HCT116 (cell line): Measurements from ENCODE around the gene DGKE. TPM values are rescaled to one million over a fixed set of nuclear protein-coding genes. Genes with fewer than 3 reads are reported as not detected.

Experiments used
- ATAC-seq: fragments of 200-7000 bp; cut with Tn5 transposase; 2 replicates; pipeline ENCODE4 v1.9.1; 2020; ENCODE audit warnings: mild to moderate bottlenecking, moderate library complexity
- BruUV-seq: library from RNA; stranded (reverse); fragments of 400-500 nt; replicated peaks from 2 replicates; lab custom pipeline; 2021; lab: Mats Ljungman, UMichigan
- CTCF ChIA-PET: fragments of 300-600 bp; sonication (Branson Sonifier 250); formaldehyde crosslinking; loops from one replicate; lab custom pipeline; 2021; ENCODE audit warnings: antibody characterized with exemption; lab: Charles Lee
- POLR2A ChIA-PET: fragments of 300-600, 350-600 bp; sonication (Branson Sonifier 250); formaldehyde crosslinking; loops from one replicate; lab custom pipeline; 2021; ENCODE audit warnings: antibody characterized with exemption; lab: Charles Lee
- RAD21 ChIA-PET, 2 experiments: fragments of 300-600 bp; sonication (Branson Sonifier 250); formaldehyde crosslinking; loops; one replicate each; lab custom pipeline; 2023; ENCODE audit warnings: low total read pairs in 2 of 2; ENCODE audit not compliant: uncharacterized antibody in 2 of 2, unreplicated experiment in 2 of 2, low non-redundant PET in 1 of 2; lab: Charles Lee
- DNase-seq: peaks from one replicate; pipeline ENCODE4 v3.0.0-alpha.2; 2010; ENCODE audit warnings: low read depth, low spot score
- H2AFZ ChIP-seq: fragments of 200-600 bp; shearing (Covaris generic), sonication (generic); 2 replicates; pipeline ENCODE4 v1.6.1; 2017; ENCODE audit warnings: low read depth, mixed run types, mixed read lengths, antibody characterized with exemption, low read length; ENCODE audit not compliant: poor library complexity, severe bottlenecking
- H3K27ac ChIP-seq: 2 replicates; pipeline ENCODE4 v1.5.1; 2012; ENCODE audit warnings: low read depth, low read length
- H3K27me3 ChIP-seq: fragments of 200-600 bp; sonication (generic); 2 replicates; pipeline ENCODE4 v1.6.1; 2016; ENCODE audit warnings: mixed run types, low read length, mixed read lengths; ENCODE audit not compliant: insufficient read depth
- H3K36me3 ChIP-seq, 2 experiments: fragments of 200-500 bp in 1 of 2; fragments of 200-600 bp in 1 of 2; sonication (Bioruptor generic) in 1 of 2; sonication (generic) in 1 of 2; 2 replicates each; pipeline versions ENCODE4 v1.5.1 to v1.6.1; 2014 to 2016; ENCODE audit warnings: low read length in 2 of 2, inconsistent platforms in 1 of 2, mixed read lengths in 1 of 2, mixed run types in 1 of 2; ENCODE audit not compliant: insufficient read depth in 2 of 2, control insufficient read depth in 1 of 2
- H3K4me1 ChIP-seq, 2 experiments: fragments of 200-600 bp in 1 of 2; sonication (generic) in 1 of 2; 2 replicates each; pipeline versions ENCODE4 v1.5.1 to v1.6.1; 2012 to 2017; ENCODE audit warnings: low read length in 2 of 2, inconsistent platforms in 1 of 2, mild to moderate bottlenecking in 1 of 2, mixed read lengths in 1 of 2, mixed run types in 1 of 2, moderate library complexity in 1 of 2; ENCODE audit not compliant: insufficient read depth in 2 of 2, control insufficient read depth in 1 of 2
- H3K4me2 ChIP-seq: fragments of 200-600 bp; sonication (generic); 2 replicates; pipeline ENCODE4 v1.6.1; 2017; ENCODE audit warnings: mixed run types, low read length, mixed read lengths
- H3K4me3 ChIP-seq, 2 experiments: fragments of 200-600 bp in 1 of 2; sonication (generic) in 1 of 2; replicated peaks in 1 of 2; 2 replicates each; pipeline ENCODE4 v1.5.1; 2011 to 2016; ENCODE audit warnings: low read length in 2 of 2, control low read depth in 1 of 2, low read depth in 1 of 2, mild to moderate bottlenecking in 1 of 2, mixed read lengths in 1 of 2, mixed run types in 1 of 2
- H3K79me2 ChIP-seq: fragments of 200-600 bp; sonication (generic); 2 replicates; pipeline ENCODE4 v1.6.1; 2017; ENCODE audit warnings: mild to moderate bottlenecking, mixed run types, low read length, moderate library complexity, mixed read lengths; ENCODE audit not compliant: insufficient read depth
- H3K9ac ChIP-seq: fragments of 200-600 bp; sonication (generic); 2 replicates; pipeline ENCODE4 v1.6.1; 2016; ENCODE audit warnings: low read length, mixed read lengths
- H3K9me2 ChIP-seq: fragments of 200-600 bp; sonication (generic), shearing (Covaris generic); 2 replicates; pipeline ENCODE4 v1.6.1; 2017; ENCODE audit warnings: mixed run types, mild to moderate bottlenecking, moderate library complexity; ENCODE audit not compliant: insufficient read depth
- H3K9me3 ChIP-seq, 2 experiments: fragments of 200-500 bp in 1 of 2; fragments of 200-600 bp in 1 of 2; sonication (Bioruptor generic) in 1 of 2; sonication (generic) in 1 of 2; 2 replicates each; pipeline ENCODE4 v1.6.1; 2014 to 2017; ENCODE audit warnings: low read length in 2 of 2, mixed read lengths in 2 of 2, inconsistent platforms in 1 of 2, low read depth in 1 of 2, mild to moderate bottlenecking in 1 of 2, mixed run types in 1 of 2, moderate library complexity in 1 of 2; ENCODE audit not compliant: control insufficient read depth in 1 of 2, insufficient read depth in 1 of 2
- H4K20me1 ChIP-seq: fragments of 200-600 bp; sonication (generic), shearing (Covaris generic); 2 replicates; pipeline ENCODE4 v1.6.1; 2017; ENCODE audit warnings: mixed run types, mild to moderate bottlenecking, moderate library complexity; ENCODE audit not compliant: insufficient read depth
- ATF3 ChIP-seq: IDR thresholded peaks from 2 replicates; pipeline ENCODE4 v1.6.1; 2012
- EGR1 ChIP-seq: IDR thresholded peaks from 2 replicates; pipeline ENCODE4 v1.6.1; 2012; ENCODE audit warnings: low read depth
- EZH2 ChIP-seq: fragments of 200-600 bp; sonication (generic); IDR thresholded peaks from 2 replicates; pipeline ENCODE4 v1.6.1; 2017; ENCODE audit warnings: antibody characterized with exemption, mixed run types
- EZH2phosphoT487 ChIP-seq: fragments of 200-600 bp; IDR thresholded peaks from 2 replicates; pipeline ENCODE4 v1.6.1; 2018; ENCODE audit warnings: antibody characterized with exemption, borderline replicate concordance
- POLR2AphosphoS5 ChIP-seq: IDR thresholded peaks from 2 replicates; pipeline ENCODE4 v1.6.1; 2011; ENCODE audit warnings: mild to moderate bottlenecking, low read depth, low read length, moderate library complexity
- SIN3A ChIP-seq: IDR thresholded peaks from 2 replicates; pipeline ENCODE4 v1.6.1; 2012; ENCODE audit warnings: low read depth
- ZFX ChIP-seq: fragments of 450-650 bp; IDR thresholded peaks from 2 replicates; pipeline ENCODE4 v1.6.1; 2017
- ZNF274 ChIP-seq: fragments of 200-500 bp; sonication (Bioruptor generic); IDR thresholded peaks from 2 replicates; pipeline ENCODE4 v1.6.1; 2014; ENCODE audit warnings: mild to moderate bottlenecking, low read depth, low read length, inconsistent platforms
- intact Hi-C: fragments of 100-400 bp; cut with micrococcal nuclease; formaldehyde crosslinking; loops from 2 replicates; pipeline ENCODE4 v1.10.0; 2022
- total RNA-seq: library from RNA; stranded (reverse); gene quantifications from one replicate; pipeline ENCODE4 v1.2.1, GENCODE V29; 2021; ENCODE audit not compliant: unreplicated experiment

DGKE gene
- total RNA-seq, 1 experiment from 2014 or later: 5.2 TPM

DNA sequence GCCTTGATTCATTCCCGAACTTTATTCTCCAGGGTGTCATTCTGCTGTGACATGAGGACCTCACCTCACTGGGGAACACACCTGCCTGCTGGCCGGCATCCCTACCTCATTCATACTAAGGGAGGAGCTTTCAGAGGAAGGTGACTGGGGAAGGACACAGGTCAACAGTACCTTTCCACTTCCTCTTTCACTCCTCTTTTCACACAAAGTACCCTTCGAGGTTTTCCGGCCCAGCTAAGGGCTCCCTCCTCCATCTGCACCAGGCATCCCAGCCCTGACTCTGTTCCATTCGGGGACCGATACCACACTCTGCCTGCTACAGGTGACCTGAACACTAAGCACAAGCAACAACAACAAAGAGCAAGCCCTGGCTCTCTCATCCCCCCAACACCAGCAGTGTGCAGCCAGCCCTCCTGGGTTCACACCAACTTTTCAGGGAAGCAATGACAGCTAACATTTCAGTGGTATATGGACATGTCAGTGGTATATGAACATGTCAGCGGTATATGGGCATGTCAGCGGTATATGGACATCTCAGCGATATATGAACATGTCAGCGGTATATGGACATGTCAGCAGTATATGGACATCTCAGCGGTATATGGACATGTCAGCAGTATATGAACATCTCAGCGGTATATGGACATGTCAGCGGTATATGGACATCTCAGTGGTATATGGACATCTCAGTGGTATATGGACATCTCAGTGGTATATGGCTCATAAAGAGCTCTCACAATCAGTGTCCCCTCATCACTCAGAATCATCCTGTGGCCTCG is 63.9 kb downstream of the DGKE start:
- intact Hi-C loops: no loop called here
- Histone ChIP-seq H4K20me1 (no peaks in the 10 kb centered on the region), H3K4me1 (peaks cover 13 to 36% of the 10 kb centered on the region in 2 experiments), H3K9me2 (no peaks in the 10 kb centered on the region), H3K9me3 (no peaks in the 10 kb centered on the region), H3K27me3 (no peaks in the 10 kb centered on the region), H2AFZ (no peak overlapping the region), H3K27ac (no peak overlapping the region), H3K79me2 (peaks cover 23% of the 10 kb centered on the region; the same call in 1 of the 2 replicates), H3K4me2 (0 out of 2 replicates have a peak overlapping the region, but pooled peaks have one; percentile 1), H3K9ac (no peak overlapping the region), H3K36me3 (peaks cover 62 to 77% of the 10 kb centered on the region in 2 experiments), H3K4me3 (no peak overlapping the region)
- POLR2A ChIA-PET: no interaction called here
- no TSS peak for BruUV-seq
- ATAC-seq (no peak), DNase-seq (no peak)
- RAD21 ChIA-PET: no interaction called here
- CTCF ChIA-PET: no interaction called here
- TF ChIP-seq EZH2: no peak
- TF ChIP-seq ZFX: no peak
- no peak for TF ChIP-seq EZH2phosphoT487
- no peak for TF ChIP-seq SIN3A

GRCh38 chr17:56898874-56899273 is 64.9 kb downstream of the DGKE start:
- Histone ChIP-seq H2AFZ (no peak overlapping the region), H3K27ac (no peak overlapping the region), H3K9me3 (no peaks in the 10 kb centered on the region), H3K4me2 (no peak overlapping the region), H3K27me3 (no peaks in the 10 kb centered on the region), H3K4me3 (no peak overlapping the region), H3K79me2 (peaks cover 29% of the 10 kb centered on the region; the same call in 1 of the 2 replicates), H3K36me3 (peaks cover 61 to 75% of the 10 kb centered on the region in 2 experiments), H3K9ac (no peak overlapping the region), H4K20me1 (no peaks in the 10 kb centered on the region), H3K9me2 (no peaks in the 10 kb centered on the region), H3K4me1 (peaks cover 14 to 46% of the 10 kb centered on the region in 2 experiments)
- TF ChIP-seq POLR2AphosphoS5 (no peak), ZNF274 (no peak), ATF3 (no peak), EGR1 (no peak)
- BruUV-seq: TSS peak; percentile 10
- ATAC-seq (no peak), DNase-seq (no peak)
- ChIA-PET POLR2A (interaction anchor here (1.2 to 1.9 kb wide), 2 partner anchors 11 to 79 kb away, joined by 4 to 9 read pairs; partner anchors contain the start of gene SCPEP1), RAD21 (no interaction called here), CTCF (no interaction called here)
- intact Hi-C loops: no loop called here
